Measurements from ENCODE around the gene DDX54. TPM values are rescaled to one million over a fixed set of nuclear protein-coding genes. Genes with fewer than 3 reads are reported as not detected.

Gene DDX54
- total RNA-seq, 1 donor from 2014 or later = 118 TPM

DNA sequence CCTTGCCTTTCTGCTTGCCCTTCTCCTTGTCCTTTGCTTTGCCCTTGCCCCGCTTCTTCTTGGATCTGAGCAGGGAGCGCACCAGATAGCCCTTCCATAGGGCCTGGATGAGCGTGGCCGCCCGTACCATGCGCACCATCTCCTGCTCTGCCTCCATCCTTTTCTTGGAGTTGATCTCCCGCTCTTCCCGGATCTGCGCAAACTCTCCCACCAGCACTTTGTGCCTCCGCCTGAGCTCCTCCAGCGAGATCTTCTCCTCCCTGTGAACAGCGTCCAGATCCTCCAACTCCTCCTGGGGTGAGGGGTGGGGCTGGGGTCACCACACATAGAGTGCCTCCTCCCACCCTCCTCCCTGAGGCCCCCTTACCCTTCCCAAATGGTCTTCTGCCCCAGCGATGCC, 10.3 kb upstream of the DDX54 start:
- intact Hi-C loops (cut with micrococcal nuclease) = loop anchor here (5.0 kb wide), 1 partner anchor 37 kb away; no protein-coding TSS in a partner anchor
- Mint-ChIP-seq H3K36me3 (ENCODE audit: low read depth) (peaks cover 17% of the 10 kb centered on the region), H3K4me1 (ENCODE audit: low read depth) (peaks cover 11% of the 10 kb centered on the region), H3K9me3 (no peaks in the 10 kb centered on the region), H3K4me3 (ENCODE audit: low read depth) (no peak overlapping the region), H3K27ac (peak overlapping the region; percentile 47), H3K27me3 (ENCODE audit: low read depth) (no peaks in the 10 kb centered on the region)
- DNase-seq (ENCODE audit: low spot score) = no peak

DNA sequence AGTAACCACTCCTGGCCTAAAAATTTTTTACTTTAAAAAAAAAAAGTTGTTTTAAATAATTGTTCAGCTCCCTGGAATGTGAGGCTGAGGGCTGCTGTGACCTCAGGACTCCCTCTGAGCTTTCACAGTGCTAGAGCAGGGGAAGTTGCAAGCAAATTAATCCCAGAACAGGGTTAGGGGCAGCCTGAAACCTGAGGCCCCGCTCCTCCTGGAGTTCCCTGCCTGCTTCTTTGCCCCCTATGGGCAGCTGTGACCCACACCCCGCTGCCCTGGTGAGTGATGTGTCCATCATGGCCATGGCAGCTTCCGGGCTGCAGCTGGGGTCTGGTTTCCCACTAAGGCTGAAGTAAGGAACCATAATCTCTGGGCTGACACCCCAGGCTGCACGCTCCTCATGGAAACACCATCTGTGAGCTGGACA, 9.7 kb upstream of the DDX54 start:
- H3K4me3 Mint-ChIP-seq (ENCODE audit: low read depth) = no peak overlapping the region
- DNase-seq (ENCODE audit: low spot score) = no peak
- H3K9me3 Mint-ChIP-seq = no peaks in the 10 kb centered on the region
- peaks cover 11% of the 10 kb centered on the region for H3K4me1 Mint-ChIP-seq (ENCODE audit: low read depth)
- no peaks in the 10 kb centered on the region for H3K27me3 Mint-ChIP-seq (ENCODE audit: low read depth)
- no peak overlapping the region for H3K27ac Mint-ChIP-seq
- peaks cover 20% of the 10 kb centered on the region for H3K36me3 Mint-ChIP-seq (ENCODE audit: low read depth)
- intact Hi-C loops (cut with micrococcal nuclease) = loop anchor here (5.0 kb wide), 1 partner anchor 37 kb away; no protein-coding TSS in a partner anchor

DNA sequence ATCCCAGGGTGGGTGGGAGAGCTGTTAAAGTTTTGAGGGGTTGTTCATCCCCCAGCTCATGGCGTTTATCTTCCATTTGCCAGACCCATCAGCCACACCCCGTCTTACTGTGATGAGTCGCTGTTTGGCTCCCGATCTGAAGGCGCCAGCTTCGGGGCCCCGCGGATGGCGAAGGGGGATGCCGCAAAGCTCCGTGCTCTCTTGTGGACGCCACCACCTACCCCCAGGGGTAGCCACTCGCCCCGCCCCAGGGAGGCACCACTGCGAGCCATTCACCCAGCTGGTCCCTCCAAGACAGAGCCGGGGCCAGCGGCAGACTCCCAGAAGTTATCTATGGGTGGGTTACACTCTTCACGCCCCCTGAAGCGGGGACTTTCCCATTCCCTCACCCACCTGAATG, 5.9 kb upstream of the DDX54 start:
- intact Hi-C loops (cut with micrococcal nuclease) = no loop called here
- no peaks in the 10 kb centered on the region for H3K9me3 Mint-ChIP-seq
- H3K36me3 Mint-ChIP-seq (ENCODE audit: low read depth) = peaks cover 41% of the 10 kb centered on the region
- H3K27ac Mint-ChIP-seq = no peak overlapping the region
- peaks cover 18% of the 10 kb centered on the region for H3K4me1 Mint-ChIP-seq (ENCODE audit: low read depth)
- H3K4me3 Mint-ChIP-seq (ENCODE audit: low read depth) = no peak overlapping the region
- H3K27me3 Mint-ChIP-seq (ENCODE audit: low read depth) = no peaks in the 10 kb centered on the region
- no peak for DNase-seq (ENCODE audit: low spot score)

DNA sequence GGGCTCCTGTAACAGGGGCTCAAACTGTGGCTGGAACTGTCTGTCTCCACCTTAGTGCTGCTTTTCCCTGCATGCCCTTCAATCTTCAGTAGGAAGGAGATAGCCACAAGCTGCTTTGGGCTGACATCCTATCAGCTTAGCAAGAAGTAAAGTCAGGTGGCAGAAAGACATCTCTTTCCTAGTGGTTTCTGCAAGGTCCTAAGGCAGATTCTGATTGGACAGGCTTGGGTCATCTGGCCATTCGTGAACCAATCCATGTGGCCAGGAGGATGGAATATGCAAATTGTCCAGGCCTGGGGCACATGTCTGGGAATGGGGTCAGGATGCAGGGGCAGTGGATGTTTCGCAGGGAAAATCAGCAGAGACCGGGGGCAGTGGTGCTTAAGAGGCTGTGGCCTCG, 5.5 kb upstream of the DDX54 start:
- Mint-ChIP-seq H3K27me3 (ENCODE audit: low read depth) (no peaks in the 10 kb centered on the region), H3K4me3 (ENCODE audit: low read depth) (no peak overlapping the region), H3K36me3 (ENCODE audit: low read depth) (peaks cover 43% of the 10 kb centered on the region), H3K27ac (no peak overlapping the region), H3K4me1 (ENCODE audit: low read depth) (peaks cover 20% of the 10 kb centered on the region), H3K9me3 (no peaks in the 10 kb centered on the region)
- intact Hi-C loops (cut with micrococcal nuclease) = no loop called here
- DNase-seq (ENCODE audit: low spot score) = no peak

DNA sequence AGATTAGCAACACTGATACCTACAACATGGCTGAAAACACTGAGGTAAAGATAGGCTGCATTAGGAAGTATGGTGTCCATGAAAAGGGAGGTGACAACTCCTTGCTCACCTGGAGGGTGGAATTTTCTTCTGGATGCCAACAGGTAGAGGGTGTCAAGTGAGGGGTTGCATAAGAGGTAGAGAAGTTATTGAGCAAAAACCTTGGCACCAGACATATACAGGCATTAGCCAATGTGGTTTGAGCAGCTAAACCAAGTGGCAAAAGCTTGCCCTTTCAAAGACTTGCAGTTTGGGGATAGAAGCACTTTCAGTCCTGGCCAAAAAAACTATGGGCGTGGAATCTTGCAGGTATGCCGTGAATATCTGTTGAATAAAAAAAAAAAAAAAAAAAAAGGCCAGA, 4.1 kb upstream of the DDX54 start:
- DNase-seq (ENCODE audit: low spot score) = no peak
- Mint-ChIP-seq H3K9me3 (no peaks in the 10 kb centered on the region), H3K27ac (no peak overlapping the region), H3K4me1 (ENCODE audit: low read depth) (peaks cover 20% of the 10 kb centered on the region), H3K4me3 (ENCODE audit: low read depth) (no peak overlapping the region), H3K27me3 (ENCODE audit: low read depth) (no peaks in the 10 kb centered on the region), H3K36me3 (ENCODE audit: low read depth) (peaks cover 43% of the 10 kb centered on the region)
- intact Hi-C loops (cut with micrococcal nuclease) = no loop called here

DNA sequence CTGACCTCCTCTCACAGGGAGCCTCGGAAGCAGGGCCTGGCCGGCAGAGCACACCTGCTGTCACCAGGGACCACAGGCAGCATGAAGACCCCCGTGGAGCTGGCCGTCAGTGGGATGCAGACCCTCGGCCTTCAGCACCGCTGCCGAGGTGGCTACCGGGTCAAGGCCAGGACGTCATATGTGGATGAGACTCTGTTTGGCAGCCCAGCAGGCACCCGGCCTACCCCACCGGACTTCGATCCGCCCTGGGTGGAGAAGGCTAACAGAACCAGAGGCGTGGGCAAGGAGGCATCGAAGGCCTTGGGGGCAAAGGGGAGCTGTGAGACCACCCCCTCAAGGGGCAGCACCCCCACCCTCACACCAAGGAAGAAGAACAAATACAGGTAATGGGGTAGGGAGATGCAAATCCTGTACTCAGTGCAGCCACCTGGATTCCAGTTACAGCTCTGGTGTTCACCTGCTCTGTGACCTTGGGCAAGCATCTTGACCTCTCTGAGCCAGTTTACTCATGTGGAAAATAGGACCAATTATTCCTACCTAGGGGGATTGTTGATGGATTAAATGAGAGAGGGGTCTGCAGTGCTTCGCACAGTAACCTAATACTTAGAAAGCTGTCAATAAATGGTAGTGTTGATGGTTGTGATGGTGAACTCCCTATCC, 1.5 kb upstream of the DDX54 start:
- Mint-ChIP-seq H3K4me3 (ENCODE audit: low read depth) (peak overlapping the region; percentile 90), H3K27me3 (ENCODE audit: low read depth) (no peaks in the 10 kb centered on the region), H3K27ac (peak overlapping the region; percentile 93), H3K36me3 (ENCODE audit: low read depth) (peaks cover 42% of the 10 kb centered on the region), H3K4me1 (ENCODE audit: low read depth) (peaks cover 26% of the 10 kb centered on the region), H3K9me3 (no peaks in the 10 kb centered on the region)
- intact Hi-C loops (cut with micrococcal nuclease) = no loop called here
- DNase-seq (ENCODE audit: low spot score) = no peak

DNA sequence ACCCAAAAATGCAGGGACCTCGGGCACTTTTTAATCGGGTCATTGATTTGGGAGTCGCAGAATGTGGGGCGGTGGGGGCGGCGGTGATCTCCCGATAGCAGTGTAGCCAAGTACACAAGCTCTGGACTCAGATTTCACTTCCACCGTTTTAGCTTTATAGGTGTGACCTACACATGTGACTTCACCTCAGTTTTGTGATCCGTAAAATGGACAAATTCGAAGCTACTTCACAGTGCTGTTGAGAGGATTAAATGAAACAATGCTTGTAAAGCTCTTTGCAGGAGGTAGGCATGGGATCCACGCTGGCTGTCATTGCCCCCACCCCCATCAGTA, 721 bp upstream of the DDX54 start:
- peaks cover 26% of the 10 kb centered on the region for H3K4me1 Mint-ChIP-seq (ENCODE audit: low read depth)

DNA sequence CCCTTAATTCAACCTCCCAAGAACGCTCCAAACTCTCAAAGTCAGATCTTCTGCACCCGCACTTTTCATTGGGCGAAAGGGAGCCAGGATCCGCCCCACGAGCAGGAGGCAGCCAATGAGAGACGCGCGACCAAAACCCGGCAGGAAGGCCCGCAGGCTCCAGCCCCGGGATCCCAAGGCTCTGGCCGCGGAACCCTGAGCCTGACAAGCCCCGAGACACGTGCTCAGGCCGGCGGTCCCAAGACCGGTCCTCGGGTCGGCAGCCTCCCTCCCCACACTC, 438 bp downstream of the DDX54 start:
- no peaks in the 10 kb centered on the region for H3K27me3 Mint-ChIP-seq (ENCODE audit: low read depth)
- H3K36me3 Mint-ChIP-seq (ENCODE audit: low read depth) = peaks cover 49% of the 10 kb centered on the region
- intact Hi-C loops (cut with micrococcal nuclease) = loop anchor here (1.0 kb wide), 2 partner anchors 23 to 36 kb away; partner anchors contain the start of gene TPCN1
- peaks cover 26% of the 10 kb centered on the region for H3K4me1 Mint-ChIP-seq (ENCODE audit: low read depth)
- peak; percentile 88 for DNase-seq (ENCODE audit: low spot score)
- peak overlapping the region; percentile 93 for H3K27ac Mint-ChIP-seq
- peak overlapping the region; percentile 90 for H3K4me3 Mint-ChIP-seq (ENCODE audit: low read depth)
- no peaks in the 10 kb centered on the region for H3K9me3 Mint-ChIP-seq

More for the DNA sequence above, 721 bp upstream of the DDX54 start:
- H3K27me3 Mint-ChIP-seq (ENCODE audit: low read depth) = no peaks in the 10 kb centered on the region
- intact Hi-C loops (cut with micrococcal nuclease) = no loop called here
- H3K9me3 Mint-ChIP-seq = no peaks in the 10 kb centered on the region
- H3K4me3 Mint-ChIP-seq (ENCODE audit: low read depth) = peak overlapping the region; percentile 90
- DNase-seq (ENCODE audit: low spot score) = no peak
- H3K27ac Mint-ChIP-seq = peak overlapping the region; percentile 93
- peaks cover 45% of the 10 kb centered on the region for H3K36me3 Mint-ChIP-seq (ENCODE audit: low read depth)

DNA sequence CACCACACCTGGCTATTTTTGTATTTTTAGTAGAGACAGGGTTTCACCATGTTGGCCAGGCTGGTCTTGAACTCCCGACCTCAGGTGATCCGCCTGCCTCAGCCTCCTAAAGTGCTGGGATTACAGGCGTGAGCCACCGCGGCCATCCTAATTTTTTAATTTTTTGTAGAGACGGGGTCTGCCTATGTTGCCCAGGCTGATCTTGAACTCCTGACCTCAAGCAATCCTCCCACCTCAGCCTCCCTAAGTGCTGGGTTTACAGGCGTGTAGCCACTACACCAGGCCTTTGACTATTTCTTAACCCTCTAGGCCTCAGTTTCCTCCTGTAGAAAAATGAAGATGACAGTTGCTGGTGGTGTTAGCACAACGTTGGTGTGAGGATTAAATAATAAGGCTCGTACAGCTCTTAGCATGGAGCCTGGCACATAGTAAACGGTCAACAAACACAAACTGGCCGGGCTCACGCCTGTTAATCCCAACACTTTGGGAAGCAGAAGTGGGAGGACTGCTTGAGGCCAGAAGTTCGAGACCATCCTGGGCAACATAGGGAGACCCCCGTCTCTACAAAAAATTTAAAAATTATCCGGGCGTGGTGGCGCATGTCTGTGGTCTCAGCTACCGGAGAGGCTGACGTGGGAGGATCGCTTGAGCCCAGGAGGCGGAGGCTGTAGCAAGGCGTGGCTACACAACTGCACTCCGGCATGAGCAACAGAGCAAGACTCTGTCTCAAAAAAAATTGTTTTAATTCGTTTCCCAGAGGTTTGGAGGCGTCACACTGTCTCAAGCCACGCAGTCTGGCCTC, 979 bp downstream of the DDX54 start:
- Mint-ChIP-seq H3K36me3 (ENCODE audit: low read depth) (peaks cover 52% of the 10 kb centered on the region), H3K27me3 (ENCODE audit: low read depth) (no peaks in the 10 kb centered on the region), H3K27ac (peak overlapping the region; percentile 93), H3K9me3 (no peaks in the 10 kb centered on the region), H3K4me1 (ENCODE audit: low read depth) (peaks cover 26% of the 10 kb centered on the region), H3K4me3 (ENCODE audit: low read depth) (peak overlapping the region; percentile 90)
- no peak for DNase-seq (ENCODE audit: low spot score)
- intact Hi-C loops (cut with micrococcal nuclease) = no loop called here

DNA sequence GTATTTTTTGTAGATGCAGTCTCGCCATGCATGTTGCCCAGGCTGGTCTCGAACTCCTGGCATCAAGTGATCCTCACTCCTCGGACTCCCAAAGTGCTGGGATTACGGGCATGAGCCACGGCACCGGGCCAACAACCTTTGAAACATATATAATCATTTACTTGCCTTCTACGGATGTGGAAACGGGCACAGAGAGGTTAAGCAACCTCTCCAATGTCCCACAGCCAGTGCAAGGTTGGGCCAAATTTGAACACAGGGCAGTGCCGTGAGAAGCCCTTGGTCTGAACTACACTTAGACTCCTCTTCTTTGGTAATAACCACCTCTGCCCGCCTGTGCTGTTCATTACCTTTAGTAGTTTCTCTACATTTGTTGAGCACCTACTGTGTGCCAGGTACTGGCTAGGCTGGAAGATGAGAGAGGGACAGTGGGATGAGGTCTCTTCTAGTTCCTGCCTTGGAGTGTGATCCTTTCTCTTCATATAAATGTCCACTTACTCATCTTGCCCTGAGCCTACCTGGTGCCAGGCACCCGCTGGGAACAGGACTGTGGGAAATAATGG, 2.2 kb downstream of the DDX54 start:
- Mint-ChIP-seq H3K9me3 (no peaks in the 10 kb centered on the region), H3K4me3 (ENCODE audit: low read depth) (peak overlapping the region; percentile 90), H3K27me3 (ENCODE audit: low read depth) (no peaks in the 10 kb centered on the region), H3K27ac (peak overlapping the region; percentile 55), H3K36me3 (ENCODE audit: low read depth) (peaks cover 57% of the 10 kb centered on the region), H3K4me1 (ENCODE audit: low read depth) (peaks cover 24% of the 10 kb centered on the region)
- intact Hi-C loops (cut with micrococcal nuclease) = no loop called here
- DNase-seq (ENCODE audit: low spot score) = no peak

DNA sequence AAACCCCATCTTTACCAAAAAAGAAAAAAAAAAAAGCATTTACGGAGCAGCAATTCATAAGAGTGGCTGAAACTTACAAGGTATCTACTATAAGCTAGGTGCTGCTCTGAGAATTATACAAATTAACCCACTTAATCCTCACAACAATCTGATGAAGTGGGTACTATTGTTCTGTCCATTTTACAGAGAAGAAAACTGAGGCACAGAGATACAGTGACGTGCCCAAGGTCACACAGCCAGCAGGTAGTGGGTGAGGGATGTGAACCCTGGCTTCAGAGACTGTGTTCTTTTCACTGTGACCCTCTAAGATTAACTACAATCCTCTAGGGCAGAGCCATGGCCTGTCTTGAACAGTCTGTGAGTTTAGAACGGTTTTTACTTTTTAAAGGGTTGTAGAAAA, 3.3 kb downstream of the DDX54 start:
- intact Hi-C loops (cut with micrococcal nuclease) = no loop called here
- H3K9me3 Mint-ChIP-seq = no peaks in the 10 kb centered on the region
- DNase-seq (ENCODE audit: low spot score) = no peak
- peaks cover 64% of the 10 kb centered on the region for H3K36me3 Mint-ChIP-seq (ENCODE audit: low read depth)
- H3K4me1 Mint-ChIP-seq (ENCODE audit: low read depth) = peaks cover 19% of the 10 kb centered on the region
- no peak overlapping the region for H3K27ac Mint-ChIP-seq
- H3K4me3 Mint-ChIP-seq (ENCODE audit: low read depth) = no peak overlapping the region
- H3K27me3 Mint-ChIP-seq (ENCODE audit: low read depth) = no peaks in the 10 kb centered on the region

DNA sequence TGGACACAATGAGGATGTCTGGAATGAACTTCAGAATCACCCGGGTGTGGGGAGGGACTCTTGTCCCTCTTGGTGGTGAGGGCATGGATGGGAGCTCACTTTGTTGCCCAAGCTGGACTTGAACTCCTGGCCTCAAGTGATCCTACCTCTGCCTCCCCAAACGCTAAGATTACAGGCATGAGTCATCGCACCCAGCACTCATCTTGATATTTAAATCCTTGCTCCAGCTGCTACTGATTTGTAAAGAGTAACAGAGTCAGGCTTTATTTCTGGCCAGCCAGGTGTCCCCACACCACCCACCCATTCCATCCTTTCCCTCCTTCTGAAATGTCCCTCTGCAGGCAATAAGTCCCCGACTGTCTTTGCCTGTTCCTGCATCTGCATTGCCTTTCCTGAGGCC, 4.9 kb downstream of the DDX54 start:
- Mint-ChIP-seq H3K4me3 (ENCODE audit: low read depth) (no peak overlapping the region), H3K27me3 (ENCODE audit: low read depth) (no peaks in the 10 kb centered on the region), H3K27ac (no peak overlapping the region), H3K4me1 (ENCODE audit: low read depth) (peaks cover 9% of the 10 kb centered on the region), H3K36me3 (ENCODE audit: low read depth) (peaks cover 65% of the 10 kb centered on the region), H3K9me3 (no peaks in the 10 kb centered on the region)
- intact Hi-C loops (cut with micrococcal nuclease) = no loop called here
- DNase-seq (ENCODE audit: low spot score) = no peak

DNA sequence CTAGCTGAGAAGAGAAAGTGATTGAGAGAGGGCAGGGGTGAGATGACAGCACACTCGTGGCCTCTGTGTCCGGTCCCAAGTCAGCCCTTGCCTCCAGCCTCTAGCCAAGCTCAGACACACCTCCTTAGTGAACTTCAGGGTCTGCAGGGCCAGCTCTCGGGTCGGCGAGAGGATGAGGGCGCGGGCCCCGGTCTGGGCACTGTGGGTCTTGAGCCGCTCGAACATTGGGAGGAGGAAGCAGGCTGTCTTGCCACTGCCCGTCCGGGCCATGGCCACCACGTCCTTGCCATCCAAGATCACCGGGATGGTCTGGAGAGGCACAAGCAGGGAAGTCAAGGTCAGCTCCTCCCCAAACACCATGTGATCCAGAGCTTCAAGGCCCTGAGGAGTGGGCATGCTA, 6.3 kb downstream of the DDX54 start:
- Mint-ChIP-seq H3K36me3 (ENCODE audit: low read depth) (peaks cover 72% of the 10 kb centered on the region), H3K4me3 (ENCODE audit: low read depth) (no peak overlapping the region), H3K27me3 (ENCODE audit: low read depth) (no peaks in the 10 kb centered on the region), H3K27ac (no peak overlapping the region), H3K9me3 (no peaks in the 10 kb centered on the region), H3K4me1 (ENCODE audit: low read depth) (peaks cover 9% of the 10 kb centered on the region)
- intact Hi-C loops (cut with micrococcal nuclease) = no loop called here
- no peak for DNase-seq (ENCODE audit: low spot score)

Data from activated T-helper 2 cell treated with anti-CD3 and anti-CD28 coated beads, Interferon-gamma antibody, Interleukin-2, Interleukin-4, amounts not matched to agents 10 μg/mL and 5 μg/mL and 100 μg/mL, durations not matched to agents 14 hours and 24 hours and 36 hours (primary cell).